ENCODE measurements around the gene PTCHD4.
"Not testable (repeated sequence)": the region's sequence is repeated elsewhere in the genome, so short reads cannot be mapped to it uniquely, and the experiment has no call there.

The PTCHD4 gene

DNA sequence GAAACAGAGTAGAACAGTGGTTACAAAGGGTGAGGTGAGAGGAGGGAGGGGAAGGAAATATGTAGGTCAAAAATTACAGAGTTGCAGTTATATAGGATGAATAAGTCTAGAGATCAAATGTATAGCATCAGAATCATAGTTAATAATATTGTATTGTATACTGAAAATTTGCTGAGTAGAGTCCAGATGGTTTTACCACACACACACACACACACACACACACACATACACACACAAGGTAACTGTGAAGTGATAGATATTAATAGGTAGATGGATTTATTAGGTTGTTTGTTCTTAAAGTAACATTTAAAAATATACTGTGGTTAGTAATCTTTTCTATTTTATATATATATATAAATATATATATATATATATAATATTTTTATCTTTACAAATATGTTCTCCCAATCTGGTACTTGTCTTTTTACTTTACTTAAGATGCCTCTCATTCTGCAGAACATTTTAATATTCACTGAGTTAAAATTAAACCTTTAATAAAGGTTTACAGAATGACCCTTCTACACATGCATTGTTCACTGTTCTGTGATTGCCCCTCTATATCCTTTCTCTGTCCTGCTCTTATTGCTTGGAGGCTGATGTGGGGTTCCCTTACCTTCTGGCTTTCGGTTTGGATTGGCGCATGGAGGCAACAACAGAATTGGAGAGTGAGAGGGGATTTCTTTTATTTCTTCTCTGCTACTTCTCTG, 408 bp downstream of the PTCHD4 start:
- Mint-ChIP-seq H3K27me3 (no peaks in the 10 kb centered on the region), H3K4me1 (no peaks in the 10 kb centered on the region), H3K27ac (no peak overlapping the region), H3K9me3 (peaks cover 6 to 7% of the 10 kb centered on the region in 2 donors), H3K4me3 (no peak overlapping the region)
- no peak for DNase-seq
- no peak for ATAC-seq

GRCh38 chr6:48109944-48110343, 1.1 kb downstream of the PTCHD4 start:
- Mint-ChIP-seq H3K27ac (no peak overlapping the region), H3K9me3 (peaks cover 13% of the 10 kb centered on the region in 2 donors), H3K4me3 (no peak overlapping the region), H3K4me1 (no peaks in the 10 kb centered on the region), H3K27me3 (no peaks in the 10 kb centered on the region)
- ATAC-seq (no peak), DNase-seq (no peak)

DNA sequence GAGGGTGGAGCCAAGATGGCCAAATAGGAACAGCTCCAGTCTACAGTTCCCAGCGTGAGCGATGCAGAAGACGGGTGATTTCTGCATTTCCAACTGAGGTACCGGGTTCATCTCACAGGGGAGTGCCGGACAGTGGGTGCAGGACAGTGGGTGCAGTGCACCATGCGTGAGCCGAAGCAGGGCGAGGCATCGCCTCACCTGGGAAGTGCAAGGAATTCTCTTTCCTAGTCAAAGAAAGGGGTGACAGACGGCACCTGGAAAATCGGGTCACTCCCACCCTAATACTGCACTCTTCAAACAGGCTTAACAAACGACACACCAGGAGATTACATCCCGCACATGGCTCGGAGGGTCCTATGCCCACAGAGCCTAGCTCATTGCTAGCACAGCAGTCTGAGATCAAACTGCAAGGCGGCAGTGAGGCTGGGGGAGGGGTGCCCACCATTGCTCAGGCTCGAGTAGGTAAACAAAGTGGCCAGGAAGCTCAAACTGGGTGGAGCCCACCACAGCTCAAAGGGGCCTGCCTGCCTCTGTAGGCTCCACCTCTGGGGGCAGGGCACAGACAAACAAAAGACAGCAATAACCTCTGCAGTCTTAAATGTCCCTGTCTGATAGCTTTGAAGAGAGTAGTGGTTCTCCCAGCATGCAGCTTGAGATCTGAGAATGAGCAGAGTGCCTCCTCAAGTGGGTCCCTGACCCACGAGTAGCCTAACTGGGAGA, 8.4 kb downstream of the PTCHD4 start:
- H3K9me3 Mint-ChIP-seq = peaks cover 13% of the 10 kb centered on the region in 2 donors
- not testable (repeated sequence) for H3K4me3 Mint-ChIP-seq, H3K27me3 Mint-ChIP-seq, H3K4me1 Mint-ChIP-seq, H3K27ac Mint-ChIP-seq, ATAC-seq, DNase-seq

- no peaks in the 10 kb centered on the region for H3K4me1 Mint-ChIP-seq
- no peak overlapping the region for H3K4me3 Mint-ChIP-seq
- H3K9me3 Mint-ChIP-seq = peaks cover 13% of the 10 kb centered on the region in 2 donors
- H3K27me3 Mint-ChIP-seq = no peaks in the 10 kb centered on the region
- no peak for ATAC-seq
- no peak overlapping the region for H3K27ac Mint-ChIP-seq
- DNase-seq = no peak
Observed at GRCh38 chr6:48101290-48101689, 9.7 kb downstream of the PTCHD4 start.

GRCh38 chr6:48100588-48100895, 10.5 kb downstream of the PTCHD4 start:
- Mint-ChIP-seq H3K27me3 (no peaks in the 10 kb centered on the region), H3K9me3 (peaks cover 6% of the 10 kb centered on the region in 2 donors), H3K27ac (no peak overlapping the region), H3K4me3 (no peak overlapping the region), H3K4me1 (no peaks in the 10 kb centered on the region)
- DNase-seq (no peak), ATAC-seq (no peak)

GRCh38 chr6:48099713-48100587, 11.0 kb downstream of the PTCHD4 start:
- ATAC-seq (no peak), DNase-seq (no peak)
- no peaks in the 10 kb centered on the region for H3K4me1 Mint-ChIP-seq
- H3K27ac Mint-ChIP-seq = no peak overlapping the region
- H3K4me3 Mint-ChIP-seq = no peak overlapping the region
- no peaks in the 10 kb centered on the region for H3K27me3 Mint-ChIP-seq
- peaks cover 0 to under 1% of the 10 kb centered on the region in 2 donors for H3K9me3 Mint-ChIP-seq

- H3K4me3 Mint-ChIP-seq = no peak overlapping the region
- DNase-seq (no peak), ATAC-seq (no peak)
- no peak overlapping the region for H3K27ac Mint-ChIP-seq
- H3K9me3 Mint-ChIP-seq = no peaks in the 10 kb centered on the region
- no peaks in the 10 kb centered on the region for H3K4me1 Mint-ChIP-seq
- no peaks in the 10 kb centered on the region for H3K27me3 Mint-ChIP-seq
Observed at GRCh38 chr6:48098923-48099322, 12.1 kb downstream of the PTCHD4 start.

DNA sequence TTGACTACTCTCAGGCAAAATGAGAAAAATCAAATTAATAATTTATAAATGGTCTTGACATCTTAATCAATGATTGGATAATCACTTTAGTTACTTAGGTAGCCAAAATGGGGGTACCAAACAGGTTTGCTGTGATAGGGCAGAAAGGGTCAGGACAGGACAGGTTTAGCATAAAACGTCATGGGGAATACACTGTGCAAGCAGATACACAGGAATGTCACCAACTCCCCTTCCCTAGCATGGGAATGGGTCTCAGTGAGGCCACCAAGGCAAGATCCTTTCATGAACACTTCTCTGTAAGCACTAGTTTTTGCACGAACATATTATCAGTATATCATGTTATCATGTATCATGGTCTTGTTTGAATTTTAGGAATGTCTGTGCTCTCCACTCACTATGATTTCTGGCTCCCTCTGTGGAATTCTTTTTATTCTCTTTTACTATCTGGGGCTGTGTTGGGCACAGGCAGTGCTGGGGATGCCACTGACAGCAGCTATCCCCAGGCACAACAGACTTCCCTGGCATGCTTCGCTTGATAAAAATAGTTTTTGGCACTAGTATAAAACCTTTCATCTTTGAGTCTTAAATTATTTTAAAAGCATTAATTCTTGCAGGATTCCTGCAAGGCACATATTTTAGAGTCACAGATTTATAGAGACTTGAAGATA, 18.3 kb downstream of the PTCHD4 start:
- Mint-ChIP-seq H3K27ac (no peak overlapping the region), H3K9me3 (no peaks in the 10 kb centered on the region), H3K27me3 (no peaks in the 10 kb centered on the region), H3K4me3 (no peak overlapping the region), H3K4me1 (no peaks in the 10 kb centered on the region)
- DNase-seq (no peak), ATAC-seq (no peak)

- Mint-ChIP-seq H3K9me3 (no peaks in the 10 kb centered on the region), H3K27ac (no peak overlapping the region), H3K4me3 (no peak overlapping the region), H3K27me3 (no peaks in the 10 kb centered on the region), H3K4me1 (no peaks in the 10 kb centered on the region)
- no peak for DNase-seq
- no peak for ATAC-seq
Observed at GRCh38 chr6:48090546-48090945, 20.5 kb downstream of the PTCHD4 start.

DNA sequence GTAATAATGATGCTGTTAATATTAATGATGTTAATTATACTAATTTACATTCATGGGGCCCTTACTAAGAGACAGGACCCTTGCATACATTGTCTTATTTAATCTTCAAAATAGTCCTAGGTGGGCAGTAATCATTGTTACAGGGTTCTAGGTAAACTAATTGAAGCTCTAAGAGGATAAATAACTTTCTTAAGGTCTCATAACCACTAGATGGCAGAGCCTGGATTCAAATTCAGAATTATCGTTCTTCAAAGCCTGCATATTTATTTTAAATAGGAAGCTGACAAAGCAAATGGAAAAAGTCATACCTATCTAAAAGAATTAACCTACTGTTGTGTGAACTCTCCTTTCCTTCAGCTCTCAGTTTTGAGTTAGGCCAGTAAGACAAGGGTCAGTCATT, 23.5 kb downstream of the PTCHD4 start:
- no peaks in the 10 kb centered on the region for H3K9me3 Mint-ChIP-seq
- no peak overlapping the region for H3K4me3 Mint-ChIP-seq
- DNase-seq = no peak
- no peaks in the 10 kb centered on the region for H3K27me3 Mint-ChIP-seq
- H3K4me1 Mint-ChIP-seq = no peaks in the 10 kb centered on the region
- no peak overlapping the region for H3K27ac Mint-ChIP-seq
- no peak for ATAC-seq

DNA sequence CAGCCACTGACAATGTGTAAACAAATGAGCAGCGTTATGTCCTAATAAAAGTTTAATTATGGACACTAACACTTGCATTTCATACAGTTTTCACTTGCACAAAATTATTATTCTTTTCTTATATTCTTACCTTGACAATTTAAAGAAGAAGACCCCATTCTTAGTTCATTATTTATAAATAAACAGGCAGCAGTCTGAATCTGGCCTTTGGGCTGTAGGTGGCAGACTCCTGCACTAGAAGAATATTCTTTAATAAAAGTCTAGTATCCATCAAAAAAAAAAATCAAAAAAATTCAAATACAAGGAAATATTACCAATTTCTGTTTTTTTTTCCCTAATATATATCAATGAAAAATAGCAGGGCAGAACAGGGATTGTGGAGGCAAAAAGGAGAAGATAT, 24.8 kb downstream of the PTCHD4 start:
- no peak overlapping the region for H3K27ac Mint-ChIP-seq
- H3K4me3 Mint-ChIP-seq = no peak overlapping the region
- H3K9me3 Mint-ChIP-seq = no peaks in the 10 kb centered on the region
- H3K4me1 Mint-ChIP-seq = no peaks in the 10 kb centered on the region
- DNase-seq (no peak), ATAC-seq (no peak)
- no peaks in the 10 kb centered on the region for H3K27me3 Mint-ChIP-seq

- ATAC-seq (no peak), DNase-seq (no peak)
- Mint-ChIP-seq H3K27ac (no peak overlapping the region), H3K9me3 (no peaks in the 10 kb centered on the region), H3K4me1 (no peaks in the 10 kb centered on the region), H3K27me3 (no peaks in the 10 kb centered on the region), H3K4me3 (no peak overlapping the region)
Observed at GRCh38 chr6:48085131-48085741, 25.8 kb downstream of the PTCHD4 start.

DNA sequence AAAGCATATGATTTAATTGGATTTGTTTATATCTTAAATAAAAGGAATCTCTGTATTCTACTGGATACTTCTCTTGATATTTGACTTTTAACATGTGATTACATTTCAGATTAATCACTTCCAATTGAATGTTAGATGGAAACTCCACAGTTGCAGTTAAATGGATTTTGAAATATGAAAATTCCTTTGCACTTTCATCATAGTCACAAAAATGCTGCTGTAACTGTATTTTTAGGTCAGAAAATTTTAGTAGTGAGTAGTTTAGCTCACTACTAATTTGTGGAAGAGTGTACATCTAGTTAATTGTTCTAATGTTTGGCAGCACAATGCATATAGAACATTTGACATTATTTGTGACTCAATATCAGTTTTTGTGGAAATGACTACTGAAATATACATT, 26.8 kb downstream of the PTCHD4 start:
- ATAC-seq = no peak
- Mint-ChIP-seq H3K4me3 (no peak overlapping the region), H3K9me3 (no peaks in the 10 kb centered on the region), H3K27ac (no peak overlapping the region), H3K27me3 (no peaks in the 10 kb centered on the region), H3K4me1 (no peaks in the 10 kb centered on the region)
- no peak for DNase-seq

DNA sequence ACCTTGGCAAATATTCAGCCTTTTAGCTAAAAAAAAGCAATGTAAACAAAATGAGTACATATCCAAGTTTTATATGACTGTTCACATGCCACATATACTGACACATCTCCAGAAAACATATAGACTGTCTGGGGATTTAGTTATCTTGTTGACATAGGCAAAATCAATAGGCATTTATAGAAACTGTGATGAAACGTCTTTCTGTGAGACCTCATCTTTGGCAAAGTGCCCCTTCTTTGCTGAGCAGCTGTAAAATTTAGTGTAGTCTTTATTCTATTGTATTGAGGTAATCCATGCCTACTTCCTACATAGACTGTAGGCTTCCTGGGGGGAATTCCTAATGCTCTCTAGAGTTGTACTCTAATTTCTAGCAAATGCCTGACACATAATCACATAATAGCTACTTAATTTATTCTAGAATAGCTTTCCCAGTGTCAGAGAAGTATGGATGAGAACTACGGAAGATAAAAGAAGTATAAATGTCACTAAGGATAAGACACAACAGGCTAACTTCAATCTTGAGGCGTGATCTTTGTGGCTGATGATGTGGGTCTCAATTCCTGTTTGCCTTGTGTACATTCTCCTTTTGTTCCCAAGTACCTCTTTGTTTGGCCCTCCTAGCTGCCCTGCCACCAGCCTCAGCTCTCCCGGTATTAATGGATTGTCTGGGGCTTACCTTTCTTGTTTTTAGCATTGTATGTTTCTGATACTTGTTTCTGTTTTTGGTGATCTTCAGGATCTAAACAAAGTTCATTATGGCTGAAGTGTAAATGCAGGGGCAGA, 30.6 kb downstream of the PTCHD4 start:
- H3K27me3 Mint-ChIP-seq = no peaks in the 10 kb centered on the region
- no peaks in the 10 kb centered on the region for H3K4me1 Mint-ChIP-seq
- no peak overlapping the region for H3K4me3 Mint-ChIP-seq
- ATAC-seq (no peak), DNase-seq (no peak)
- no peak overlapping the region for H3K27ac Mint-ChIP-seq
- no peaks in the 10 kb centered on the region for H3K9me3 Mint-ChIP-seq

DNA sequence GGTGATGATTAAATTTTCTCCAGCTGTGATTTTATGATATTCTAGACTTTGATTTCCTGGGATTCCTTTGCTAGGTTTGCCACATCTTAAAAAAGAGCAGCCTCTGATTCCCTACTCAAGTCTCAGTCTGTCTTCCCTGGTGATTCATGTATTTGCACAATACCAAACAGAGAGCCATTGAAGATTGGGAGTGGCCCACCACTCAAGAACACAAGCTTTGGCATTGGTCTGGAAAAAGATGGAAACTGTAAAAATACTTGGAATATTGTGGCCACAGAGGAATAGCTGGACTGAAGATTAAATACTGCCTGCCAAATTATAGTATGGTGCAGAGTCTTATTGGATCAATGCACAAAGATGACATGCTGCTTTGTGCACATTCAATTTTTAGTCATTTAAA, 32.9 kb downstream of the PTCHD4 start:
- Mint-ChIP-seq H3K4me1 (no peaks in the 10 kb centered on the region), H3K27ac (no peak overlapping the region), H3K9me3 (no peaks in the 10 kb centered on the region), H3K27me3 (peaks cover 12% of the 10 kb centered on the region), H3K4me3 (no peak overlapping the region)
- ATAC-seq = no peak
- DNase-seq = no peak

All from stimulated activated naive CD8-positive, alpha-beta T cell treated with anti-CD3 and anti-CD28 coated beads, Interleukin-15, amount 100 ng/mL, for 72 hours (primary cell).